SH-SY5Y (cell line): Measurements from ENCODE around the gene IL25.

Experiments
- GATA2 ChIP-seq: IDR thresholded peaks from 2 replicates; pipeline ENCODE4 v1.6.1; 2011; ENCODE audit warnings: mild to moderate bottlenecking, low read depth, low read length
- GATA3 ChIP-seq: IDR thresholded peaks from 2 replicates; pipeline ENCODE4 v1.6.1; 2011; ENCODE audit warnings: low read depth, mild to moderate bottlenecking, low read length, moderate library complexity

- TF ChIP-seq GATA3 (no peak), GATA2 (no peak)
Measured at GRCh38 chr14:23392613-23393012, 20.0 kb downstream of the IL25 start.
